Common myeloid progenitor, CD34-positive (primary cell): ENCODE data around the gene RANBP3L.

Source experiments
- CTCF ChIA-PET: fragments of 350-600 bp; sonication (Branson Sonifier 250); formaldehyde crosslinking; loops from one replicate; lab custom pipeline; 2021; ENCODE audit warnings: antibody characterized with exemption; lab: Charles Lee
- POLR2A ChIA-PET: fragments of 350-600 bp; sonication (Branson Sonifier 250); formaldehyde crosslinking; loops from one replicate; lab custom pipeline; 2021; ENCODE audit warnings: antibody characterized with exemption; lab: Charles Lee
- DNase-seq, 3 donors: peaks; one replicate each; pipeline versions ENCODE4 v3.0.0 to v3.0.0-alpha.2; 2013
- H3K27ac ChIP-seq, 2 experiments: 1 replicate in 1 of 2; 2 replicates in 1 of 2; pipeline ENCODE4 v1.7.0; 2013; ENCODE audit warnings: inconsistent platforms in 2 of 2, low read length in 2 of 2, mild to moderate bottlenecking in 2 of 2, low read depth in 1 of 2, moderate library complexity in 1 of 2; ENCODE audit not compliant: severe bottlenecking in 2 of 2, insufficient read depth in 1 of 2, poor library complexity in 1 of 2
- H3K27me3 ChIP-seq, 5 experiments: replicated peaks in 2 of 5; 1 replicate in 3 of 5; 2 replicates in 2 of 5; pipeline versions ENCODE4 v1.6.1 to v1.7.0; 2013; ENCODE audit warnings: low read length in 4 of 5, mild to moderate bottlenecking in 2 of 5, moderate library complexity in 2 of 5, inconsistent platforms in 1 of 5; ENCODE audit not compliant: insufficient read depth in 5 of 5, control insufficient read depth in 4 of 5
- H3K36me3 ChIP-seq, 4 experiments: 1 replicate in 2 of 4; 2 replicates in 2 of 4; pipeline versions ENCODE4 v1.6.1 to v1.7.0; 2013; ENCODE audit warnings: low read length in 3 of 4, control low read depth in 1 of 4, mild to moderate bottlenecking in 1 of 4; ENCODE audit not compliant: control insufficient read depth in 4 of 4, insufficient read depth in 4 of 4
- H3K4me1 ChIP-seq, 4 experiments: 1 replicate in 3 of 4; 2 replicates in 1 of 4; pipeline versions ENCODE4 v1.6.1 to v1.7.1; 2013; ENCODE audit warnings: low read length in 3 of 4, mild to moderate bottlenecking in 3 of 4, control low read depth in 1 of 4, inconsistent platforms in 1 of 4, moderate library complexity in 1 of 4; ENCODE audit not compliant: control insufficient read depth in 4 of 4, insufficient read depth in 4 of 4; ENCODE audit errors: control extremely low read depth in 1 of 4
- H3K4me3 ChIP-seq, 7 experiments: 1 replicate in 4 of 7; 2 replicates in 3 of 7; pipeline versions ENCODE4 v1.5.1 to v1.7.0; 2013; ENCODE audit warnings: mild to moderate bottlenecking in 7 of 7, low read length in 6 of 7, moderate library complexity in 6 of 7, inconsistent platforms in 2 of 7, low read depth in 2 of 7, control low read depth in 1 of 7; ENCODE audit not compliant: insufficient read depth in 4 of 7, control insufficient read depth in 1 of 7; ENCODE audit errors: extremely low read depth in 1 of 7
- H3K9me3 ChIP-seq, 5 experiments: 1 replicate in 4 of 5; 2 replicates in 1 of 5; pipeline versions ENCODE4 v1.6.1 to v1.7.1; 2013; ENCODE audit warnings: low read length in 4 of 5, mild to moderate bottlenecking in 2 of 5, inconsistent platforms in 1 of 5, low read depth in 1 of 5, moderate library complexity in 1 of 5; ENCODE audit not compliant: control insufficient read depth in 4 of 5, insufficient read depth in 2 of 5; ENCODE audit errors: control extremely low read depth in 1 of 5
- WGBS: methylation state at CpG from one replicate; pipeline ENCODE4 v1.1.5; 2013; ENCODE audit not compliant: insufficient coverage; 5-methylcytosine and 5-hydroxymethylcytosine counted together

The RANBP3L gene

DNA sequence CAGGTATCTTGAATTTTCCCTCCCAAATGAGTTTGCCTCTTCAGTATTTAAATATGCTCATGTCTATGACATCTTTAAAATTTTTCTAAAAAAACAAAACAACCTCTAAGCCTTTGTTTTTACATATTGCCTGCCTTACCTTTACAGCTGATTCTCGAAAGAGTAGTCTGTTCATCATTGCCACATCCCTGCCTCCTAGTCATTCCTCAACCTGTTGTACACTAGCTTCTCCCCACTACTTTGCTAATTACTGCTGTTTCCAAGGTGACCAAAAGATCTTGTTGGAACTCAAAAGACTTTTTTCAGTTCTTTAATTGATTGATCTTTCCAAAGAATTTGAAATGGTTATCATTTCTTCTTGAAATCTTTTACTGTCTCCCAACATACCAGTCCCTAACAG is 58.0 kb downstream of the RANBP3L start:
- Histone ChIP-seq H3K36me3 (no peaks in the 10 kb centered on the region), H3K27ac (no peak overlapping the region), H3K9me3 (no peaks in the 10 kb centered on the region), H3K4me3 (no peak overlapping the region), H3K27me3 (no peaks in the 10 kb centered on the region), H3K4me1 (peaks cover 6 to 28% (median 18%) of the 10 kb centered on the region in 4 experiments)
- POLR2A ChIA-PET = no interaction called here
- 100% methylated on average over 1 of the region's 1 CpG for WGBS
- no peak for DNase-seq
- CTCF ChIA-PET = interaction anchor here (0.6 to 3.8 kb wide), 7 partner anchors 9 to 452 kb away, joined by 3 to 18 read pairs (median 4); no protein-coding TSS in a partner anchor

DNA sequence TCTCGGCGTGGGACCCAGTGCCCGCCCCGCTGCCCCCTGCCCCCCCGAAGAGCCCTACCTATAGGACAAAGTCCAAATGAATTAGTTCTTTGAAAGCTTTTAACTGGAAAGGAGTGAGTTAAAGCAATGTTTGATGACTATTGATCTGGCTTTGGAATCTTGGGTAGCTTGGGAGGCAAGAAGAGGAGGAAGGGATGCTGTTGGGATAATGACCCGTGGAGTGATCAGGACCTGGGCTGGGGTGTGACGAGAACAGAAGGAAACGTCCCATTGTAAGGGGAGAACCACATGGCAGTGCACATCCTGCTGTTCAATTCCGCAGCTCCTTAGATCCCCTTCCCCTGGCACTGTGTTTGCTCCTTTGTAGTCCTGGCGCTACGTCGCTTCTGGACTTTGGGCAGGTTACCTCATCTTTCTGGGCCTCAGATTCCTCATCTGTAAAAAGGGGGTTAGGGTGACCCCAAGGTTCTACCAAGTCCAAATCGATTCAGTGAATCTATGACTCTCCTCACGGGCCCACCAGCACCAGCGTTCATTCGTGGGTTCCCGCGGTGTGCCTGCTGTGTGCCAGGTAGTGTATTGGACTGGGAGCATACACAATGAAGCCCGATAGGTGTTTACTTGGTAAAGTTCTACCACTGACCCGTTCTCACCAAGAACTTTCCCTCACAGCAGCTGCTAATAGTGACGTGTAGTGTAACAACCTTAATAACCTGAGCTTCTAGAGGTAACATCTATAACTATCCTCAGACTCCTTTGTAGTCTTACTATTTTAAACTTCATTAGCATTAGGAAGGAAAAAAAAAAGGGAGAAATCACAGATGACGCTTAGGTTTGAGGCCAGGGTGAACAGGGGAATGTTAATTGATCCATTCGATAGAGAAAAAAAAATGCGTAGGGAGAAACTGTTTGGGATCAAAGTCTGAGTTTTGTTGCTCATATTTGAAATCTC is 58.9 kb downstream of the RANBP3L start:
- peak overlapping the region in 1 of 2 experiments; percentile 87 for H3K27ac ChIP-seq
- ChIA-PET POLR2A (interaction anchor here (1.0 kb wide), 1 partner anchor 21 kb away, joined by 3 read pairs; no protein-coding TSS in a partner anchor), CTCF (interaction anchor here (0.7 to 3.4 kb wide), 14 partner anchors 10 to 453 kb away, joined by 3 to 18 read pairs (median 6); partner anchors contain the start of gene RANBP3L)
- DNase-seq = peak in 1 of 3 donors; percentile 16
- 82% methylated on average over 16 of the region's 24 CpGs for WGBS
- H3K4me3 ChIP-seq = peak overlapping the region in 5 of 7 experiments; percentile 24 to 88 (median 83)
- H3K36me3 ChIP-seq = no peaks in the 10 kb centered on the region
- H3K27me3 ChIP-seq = no peaks in the 10 kb centered on the region
- peaks cover 6 to 37% (median 18%) of the 10 kb centered on the region in 4 experiments for H3K4me1 ChIP-seq
- no peaks in the 10 kb centered on the region for H3K9me3 ChIP-seq

DNA sequence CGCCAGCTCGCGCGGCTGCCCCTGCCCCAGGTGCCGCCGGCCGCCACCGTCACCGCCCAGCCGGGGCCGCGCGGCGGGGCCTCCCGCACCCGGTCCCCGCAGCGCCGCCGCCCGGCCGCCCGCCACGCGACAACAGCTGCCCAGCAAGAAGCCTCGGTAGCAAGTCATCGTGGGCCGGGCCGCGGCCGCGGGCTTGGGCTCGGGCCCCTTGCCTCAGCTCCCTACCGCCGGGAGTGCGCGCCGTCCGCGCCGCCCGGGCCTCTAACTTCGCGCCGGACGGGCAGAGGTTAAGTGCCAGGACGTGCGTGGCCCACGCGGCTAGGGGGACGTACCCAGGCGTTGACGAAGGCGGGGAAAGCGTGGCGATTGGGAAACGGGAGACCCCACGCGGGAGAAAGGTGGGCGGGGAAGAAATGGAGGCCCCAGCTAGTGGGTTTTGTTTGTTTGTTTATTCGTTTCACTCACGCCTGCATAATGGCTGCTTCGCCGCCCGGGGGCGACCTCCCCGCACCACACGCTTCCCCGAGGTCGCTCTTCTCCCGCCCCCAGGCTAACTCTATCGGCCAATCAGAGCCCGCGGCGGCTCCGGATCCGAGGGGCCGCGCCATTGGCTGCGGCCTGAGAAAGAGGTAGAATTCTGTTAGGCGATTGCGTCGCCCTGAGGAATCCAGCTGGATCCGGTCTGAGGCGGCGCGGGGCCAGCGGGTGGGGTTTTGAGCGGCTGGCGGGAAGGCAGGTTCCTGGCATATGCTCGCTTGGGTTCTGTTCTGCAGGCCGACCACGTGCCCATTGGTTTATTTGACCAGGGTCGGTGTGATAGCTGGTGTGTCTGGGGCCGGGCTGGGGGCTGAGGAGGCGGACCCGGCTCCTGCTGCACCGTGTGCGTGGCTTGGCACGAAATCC is 59.8 kb downstream of the RANBP3L start, which contains the start of gene NADK2:
TSS of gene NADK2 (minus strand) at position 295 of the 903 bp plus-strand sequence. CDS start at position 168, 127 bp downstream.
- H3K36me3 ChIP-seq = no peaks in the 10 kb centered on the region
- WGBS = under 1% methylated on average over 83 of the region's 100 CpGs
- peak within 1 kb of the TSS; percentile 74 to 87 for H3K27ac ChIP-seq
- peak; percentile 97 to 99 (median 99) for DNase-seq
- ChIA-PET CTCF (interaction anchor here (0.9 to 3.4 kb wide), 19 partner anchors 11 to 451 kb away, joined by 3 to 18 read pairs (median 5); partner anchors contain the start of gene RANBP3L), POLR2A (interaction anchor here (1.0 to 1.4 kb wide), 3 partner anchors 20 to 66 kb away, joined by 3 read pairs; no protein-coding TSS in a partner anchor)
- H3K9me3 ChIP-seq = no peaks in the 10 kb centered on the region
- peaks cover 6 to 40% (median 19%) of the 10 kb centered on the region in 4 experiments for H3K4me1 ChIP-seq
- peak within 1 kb of the TSS; percentile 78 to 96 (median 85) for H3K4me3 ChIP-seq
- H3K27me3 ChIP-seq = no peaks in the 10 kb centered on the region

DNA sequence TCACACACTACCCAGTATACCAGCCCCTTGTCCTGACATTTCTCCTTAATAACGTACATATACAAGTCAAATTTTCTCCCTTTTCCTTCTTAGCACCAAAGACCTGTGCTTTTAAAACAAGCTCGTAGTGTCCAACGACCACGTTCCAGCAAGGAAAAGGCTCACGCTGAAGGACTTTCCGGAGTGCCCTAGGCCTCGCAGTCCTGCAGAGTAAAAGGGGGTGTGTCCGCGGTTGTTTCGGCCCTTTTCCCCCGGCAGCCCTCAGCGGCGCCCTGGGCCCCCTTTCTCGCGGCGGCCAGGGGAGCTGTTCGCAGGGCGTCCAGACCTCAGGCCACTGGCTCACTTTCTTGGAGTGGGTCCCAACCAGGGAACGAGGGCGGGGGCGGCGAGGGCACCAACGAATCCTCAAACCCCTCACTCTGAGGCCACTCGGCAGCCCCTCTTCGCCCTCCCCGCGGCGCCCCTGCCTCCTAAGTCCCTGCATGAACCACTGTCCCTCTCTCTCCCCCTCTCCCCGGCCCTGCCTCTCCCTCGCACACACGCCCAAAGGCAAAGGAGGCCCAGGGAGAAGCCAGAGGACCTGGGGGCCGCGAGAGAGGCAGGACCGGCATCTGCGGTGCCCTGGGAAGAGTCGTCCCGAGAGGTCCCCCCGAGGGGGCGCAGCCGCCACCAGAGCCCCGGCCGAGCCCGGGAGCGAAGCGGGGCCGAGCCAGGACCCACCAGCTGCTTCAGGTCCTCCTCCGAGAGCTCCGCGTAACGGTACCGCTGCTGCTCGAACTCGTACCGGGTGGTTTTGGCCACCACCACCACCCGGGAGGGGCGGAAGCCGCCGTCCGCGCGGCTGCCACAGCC is 60.7 kb downstream of the RANBP3L start:
- ChIA-PET CTCF (interaction anchor here (1.0 to 3.4 kb wide), 16 partner anchors 11 to 161 kb away, joined by 3 to 18 read pairs (median 5); partner anchors contain the start of gene RANBP3L), POLR2A (interaction anchor here (1.1 to 1.4 kb wide), 2 partner anchors 23 to 67 kb away, joined by 3 read pairs; no protein-coding TSS in a partner anchor)
- no peaks in the 10 kb centered on the region for H3K36me3 ChIP-seq
- DNase-seq = peak; percentile 39 to 70 (median 50)
- H3K27ac ChIP-seq = peak overlapping the region; percentile 74 to 87
- WGBS = 0% methylated on average over 49 of the region's 61 CpGs
- peaks cover 6 to 40% (median 20%) of the 10 kb centered on the region in 4 experiments for H3K4me1 ChIP-seq
- no peaks in the 10 kb centered on the region for H3K27me3 ChIP-seq
- H3K4me3 ChIP-seq = peak overlapping the region; percentile 78 to 96 (median 85)
- H3K9me3 ChIP-seq = no peaks in the 10 kb centered on the region

DNA sequence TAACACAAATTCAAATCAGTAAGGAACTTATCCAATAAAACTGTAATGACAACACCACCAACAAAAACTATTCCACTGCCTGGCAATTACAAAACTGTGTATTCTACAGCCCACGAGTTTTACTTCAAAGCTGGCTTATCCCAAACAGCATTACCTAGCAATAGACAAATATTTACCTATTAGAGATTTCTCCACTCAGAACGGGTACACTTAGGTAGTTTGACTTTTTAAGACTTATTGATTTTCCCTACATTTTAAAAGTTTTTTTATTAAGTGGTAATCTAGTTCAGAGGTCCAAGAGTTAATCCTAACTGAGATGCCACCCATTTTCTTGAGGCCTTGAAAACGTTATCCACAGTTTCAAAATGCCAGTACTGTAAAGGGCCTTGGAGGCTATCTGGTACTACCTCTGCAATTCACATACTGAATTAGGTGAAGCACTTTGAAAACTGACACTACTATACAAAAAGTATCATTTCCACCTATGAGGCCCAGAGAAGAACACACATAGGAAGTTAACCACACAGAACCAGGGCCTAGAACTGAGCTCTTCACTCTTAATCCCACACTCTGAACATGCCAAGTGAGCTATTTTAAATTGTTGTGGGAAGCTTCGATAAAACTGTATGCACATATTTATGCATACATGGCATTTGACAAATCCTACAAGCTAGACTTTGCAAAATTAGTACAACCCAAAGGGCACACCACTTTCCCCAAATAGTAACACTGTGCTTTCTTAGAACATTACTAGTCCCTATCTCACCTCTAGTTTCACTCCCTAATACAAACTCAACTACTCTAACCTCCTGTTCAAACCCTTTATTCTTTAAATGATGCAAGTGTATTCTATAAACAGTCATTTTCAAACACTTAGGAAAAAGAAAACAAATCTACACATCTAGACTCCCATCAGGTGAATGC is 62.1 kb downstream of the RANBP3L start:
- ChIA-PET CTCF (interaction anchor here (3.2 to 3.4 kb wide), 2 partner anchors 10 to 18 kb away, joined by 10 to 13 read pairs; no protein-coding TSS in a partner anchor), POLR2A (no interaction called here)
- no peak for DNase-seq
- H3K4me1 ChIP-seq = peaks cover 6 to 40% (median 20%) of the 10 kb centered on the region in 4 experiments
- H3K36me3 ChIP-seq = no peaks in the 10 kb centered on the region
- no peaks in the 10 kb centered on the region for H3K9me3 ChIP-seq
- WGBS = 92% methylated on average over 2 of the region's 4 CpGs
- H3K4me3 ChIP-seq = peak overlapping the region in 3 of 7 experiments; percentile 81 to 86 (median 83)
- peak overlapping the region in 1 of 2 experiments; percentile 87 for H3K27ac ChIP-seq
- H3K27me3 ChIP-seq = no peaks in the 10 kb centered on the region
